IMR-90 (cell line): ENCODE results near the gene PINK1. TPM values are rescaled to one million over a fixed set of nuclear protein-coding genes. Genes with fewer than 3 reads are reported as not detected.

Source experiments
- ATAC-seq: fragments of 200-7000 bp; cut with Tn5 transposase; 2 replicates; pipeline ENCODE4 v1.9.1; 2020; ENCODE audit warnings: low read depth, mild to moderate bottlenecking, moderate library complexity
- BruUV-seq: library from RNA; stranded (reverse); fragments of 400-500 nt; replicated peaks from 2 replicates; lab custom pipeline; 2021; lab: Mats Ljungman, UMichigan
- CTCF ChIA-PET: fragments of 300-600 bp; formaldehyde crosslinking; extraction: SDS; loops from one replicate; lab custom pipeline; 2021; ENCODE audit warnings: antibody characterized with exemption; lab: Yijun Ruan, JAX
- POLR2A ChIA-PET: fragments of 300-600 bp; sonication (Branson Sonifier 250); formaldehyde crosslinking; loops from one replicate; lab custom pipeline; 2022; ENCODE audit warnings: antibody characterized with exemption; ENCODE audit not compliant: unreplicated experiment; lab: Charles Lee
- DNase-seq: peaks from one replicate; pipeline ENCODE4 v3.0.0; 2013
- H2AFZ ChIP-seq: replicated peaks from 2 replicates; pipeline ENCODE3; 2013; ENCODE audit warnings: low read length, mild to moderate bottlenecking; ENCODE audit not compliant: poor library complexity
- H2AK5ac ChIP-seq: 2 replicates; pipeline ENCODE4 v1.6.1; 2013; ENCODE audit warnings: low read depth, low read length, inconsistent platforms
- H2AK9ac ChIP-seq: replicated peaks from 2 replicates; pipeline ENCODE3; 2013; ENCODE audit warnings: mild to moderate bottlenecking, low read depth, low read length, moderate library complexity; ENCODE audit not compliant: poor library complexity
- H2BK120ac ChIP-seq: 2 replicates; pipeline ENCODE4 v1.6.1; 2013; ENCODE audit warnings: low read depth, low read length, inconsistent platforms
- H2BK15ac ChIP-seq: 3 replicates; pipeline ENCODE4 v1.6.1; 2013; ENCODE audit warnings: low read depth, low read length, inconsistent platforms
- H2BK20ac ChIP-seq: 2 replicates; pipeline ENCODE4 v1.6.1; 2013; ENCODE audit warnings: low read depth, mild to moderate bottlenecking, inconsistent platforms, low read length, moderate library complexity
- H2BK5ac ChIP-seq: 2 replicates; pipeline ENCODE4 v1.6.1; 2013; ENCODE audit warnings: mild to moderate bottlenecking, low read depth, low read length, inconsistent platforms; ENCODE audit not compliant: poor library complexity, severe bottlenecking
- H3K14ac ChIP-seq: replicated peaks from 2 replicates; pipeline ENCODE4 v1.6.1; 2013; ENCODE audit warnings: low read depth, low read length, inconsistent platforms
- H3K18ac ChIP-seq: 2 replicates; pipeline ENCODE4 v1.6.1; 2013; ENCODE audit warnings: low read depth, low read length, control low read depth
- H3K23ac ChIP-seq: 2 replicates; pipeline ENCODE4 v1.6.1; 2013; ENCODE audit warnings: low read depth, low read length, inconsistent platforms
- H3K27ac ChIP-seq: 2 replicates; pipeline ENCODE4 v1.5.1; 2013; ENCODE audit warnings: mild to moderate bottlenecking, control low read depth, low read length; ENCODE audit not compliant: insufficient read depth
- H3K27me3 ChIP-seq: 2 replicates; pipeline ENCODE4 v1.6.1; 2013; ENCODE audit warnings: low read length; ENCODE audit not compliant: control insufficient read depth, insufficient read depth
- H3K36me3 ChIP-seq: 2 replicates; pipeline ENCODE4 v1.6.1; 2013; ENCODE audit warnings: low read length, mixed read lengths; ENCODE audit not compliant: control insufficient read depth, insufficient read depth
- H3K4ac ChIP-seq: 2 replicates; pipeline ENCODE4 v1.6.1; 2013; ENCODE audit warnings: low read depth, low read length, inconsistent platforms
- H3K4me1 ChIP-seq: 2 replicates; pipeline ENCODE4 v1.6.1; 2013; ENCODE audit warnings: low read length, mixed read lengths; ENCODE audit not compliant: control insufficient read depth, insufficient read depth
- H3K4me2 ChIP-seq: 2 replicates; pipeline ENCODE4 v1.6.1; 2013; ENCODE audit warnings: low read depth, mild to moderate bottlenecking, control low read depth, low read length, moderate library complexity
- H3K4me3 ChIP-seq: 2 replicates; pipeline ENCODE4 v1.5.1; 2013; ENCODE audit warnings: low read depth, mild to moderate bottlenecking, control low read depth, low read length, moderate library complexity; ENCODE audit not compliant: insufficient read depth
- H3K56ac ChIP-seq: 2 replicates; pipeline ENCODE4 v1.6.1; 2013; ENCODE audit warnings: low read length, inconsistent platforms; ENCODE audit not compliant: insufficient read depth; ENCODE audit errors: extremely low read depth
- H3K79me1 ChIP-seq, 2 experiments: 2 replicates each; pipeline ENCODE4 v1.6.1; 2013; ENCODE audit warnings: low read length in 2 of 2, inconsistent platforms in 1 of 2, low read depth in 1 of 2
- H3K9ac ChIP-seq: 2 replicates; pipeline ENCODE4 v1.6.1; 2013; ENCODE audit warnings: low read depth, low read length, control low read depth
- H3K9me1 ChIP-seq: 2 replicates; pipeline ENCODE4 v1.6.1; 2013; ENCODE audit warnings: low read length, inconsistent platforms; ENCODE audit not compliant: insufficient read depth
- H3K9me3 ChIP-seq: 2 replicates; pipeline ENCODE4 v1.6.1; 2013; ENCODE audit warnings: low read length; ENCODE audit not compliant: control insufficient read depth, insufficient read depth
- H4K20me1 ChIP-seq: 2 replicates; pipeline ENCODE4 v1.6.1; 2013; ENCODE audit warnings: low read length, inconsistent platforms; ENCODE audit not compliant: insufficient read depth
- H4K5ac ChIP-seq: 2 replicates; pipeline ENCODE4 v1.6.1; 2013; ENCODE audit warnings: mild to moderate bottlenecking, low read depth, low read length, control low read depth
- H4K8ac ChIP-seq, 2 experiments: 2 replicates each; pipeline ENCODE4 v1.6.1; 2013; ENCODE audit warnings: low read depth in 2 of 2, low read length in 2 of 2, control low read depth in 1 of 2, inconsistent platforms in 1 of 2
- H4K91ac ChIP-seq: 2 replicates; pipeline ENCODE4 v1.6.1; 2013; ENCODE audit warnings: low read depth, low read length, inconsistent platforms; ENCODE audit not compliant: insufficient read depth
- BHLHE40 ChIP-seq: fragments of 150-350 bp; IDR thresholded peaks from 2 replicates; pipeline ENCODE4 v1.6.1; 2016; ENCODE audit warnings: mild to moderate bottlenecking, low read depth, low read length
- CHD1 ChIP-seq: IDR thresholded peaks from 2 replicates; pipeline ENCODE4 v1.6.1; 2012; ENCODE audit warnings: low read depth, low read length, improper control_type of control experiment
- CTCF ChIP-seq: conservative IDR thresholded peaks from 2 replicates; pipeline ENCODE4 v1.5.1; 2012; ENCODE audit warnings: mild to moderate bottlenecking, low read depth, low read length, improper control_type of control experiment
- FOS ChIP-seq: fragments of 150-350 bp; IDR thresholded peaks from 2 replicates; pipeline ENCODE4 v1.6.1; 2016; ENCODE audit warnings: low read depth, low read length
- MAFK ChIP-seq: IDR thresholded peaks from 2 replicates; pipeline ENCODE4 v1.6.1; 2012; ENCODE audit warnings: low read depth, low read length, improper control_type of control experiment
- MXI1 ChIP-seq: IDR thresholded peaks from 2 replicates; pipeline ENCODE4 v1.6.1; 2012; ENCODE audit warnings: low read depth, mild to moderate bottlenecking, low read length, moderate library complexity, borderline replicate concordance
- POLR2A ChIP-seq: IDR thresholded peaks from 2 replicates; pipeline ENCODE4 v1.6.1; 2012; ENCODE audit warnings: mild to moderate bottlenecking, low read depth, low read length
- RAD21 ChIP-seq: IDR thresholded peaks from 2 replicates; pipeline ENCODE4 v1.6.1; 2012; ENCODE audit warnings: low read length, improper control_type of control experiment
- RCOR1 ChIP-seq: IDR thresholded peaks from 2 replicates; pipeline ENCODE4 v1.6.1; 2012; ENCODE audit warnings: mild to moderate bottlenecking, low read length, improper control_type of control experiment; ENCODE audit not compliant: insufficient replicate concordance
- RFX5 ChIP-seq: IDR thresholded peaks from 2 replicates; pipeline ENCODE4 v1.8.0; 2012; ENCODE audit warnings: low read depth, mild to moderate bottlenecking, low read length, moderate library complexity
- SMC3 ChIP-seq: fragments of 150-350 bp; IDR thresholded peaks from 2 replicates; pipeline ENCODE4 v1.6.1; 2016; ENCODE audit warnings: low read depth, mild to moderate bottlenecking, antibody characterized with exemption, low read length, moderate library complexity
- WGBS, 2 experiments: methylation state at CpG; one replicate each; pipeline versions ENCODE4 v1.1.5 to v1.1.7; 2013; ENCODE audit warnings: missing lambda C conversion rate in 2 of 2; ENCODE audit not compliant: insufficient read length in 1 of 2; ENCODE audit errors: extremely low coverage in 2 of 2; 5-methylcytosine and 5-hydroxymethylcytosine counted together
- dilution Hi-C: fragments of 300-500 bp; cut with HindIII; formaldehyde crosslinking; loops from one replicate; pipeline ENCODE4 v1.14.3; 2018; ENCODE audit warnings: low sequenced_read_pairs; ENCODE audit not compliant: unreplicated experiment
- in situ Hi-C: fragments of 300-500 bp; cut with MboI; formaldehyde crosslinking; loops from 3 replicates; pipeline ENCODE4 v1.14.3; 2019; ENCODE audit warnings: low sequenced_read_pairs, inconsistent platforms, mixed read lengths
- intact Hi-C: fragments of 100-400 bp; cut with micrococcal nuclease; formaldehyde crosslinking; loops from 2 replicates; pipeline ENCODE4 v1.10.0; 2022
- polyA plus RNA-seq, 3 experiments: library from polyadenylated mRNA; depleted of rRNA; stranded (reverse); fragments of >200 nt; gene quantifications; 2 replicates each; pipeline ENCODE4 v1.2.3, GENCODE V29; 2012; ENCODE audit warnings: low replicate concordance in 1 of 3
- total RNA-seq: library from RNA; depleted of rRNA; stranded (reverse); fragments of >200 nt; gene quantifications from 2 replicates; pipeline ENCODE4 v1.2.3, GENCODE V29; 2012

PINK1 gene
- total and polyA plus RNA-seq, 2 of the 4 experiments (the other 2 are of a cell fraction) = 52.9 to 55.2 TPM

DNA sequence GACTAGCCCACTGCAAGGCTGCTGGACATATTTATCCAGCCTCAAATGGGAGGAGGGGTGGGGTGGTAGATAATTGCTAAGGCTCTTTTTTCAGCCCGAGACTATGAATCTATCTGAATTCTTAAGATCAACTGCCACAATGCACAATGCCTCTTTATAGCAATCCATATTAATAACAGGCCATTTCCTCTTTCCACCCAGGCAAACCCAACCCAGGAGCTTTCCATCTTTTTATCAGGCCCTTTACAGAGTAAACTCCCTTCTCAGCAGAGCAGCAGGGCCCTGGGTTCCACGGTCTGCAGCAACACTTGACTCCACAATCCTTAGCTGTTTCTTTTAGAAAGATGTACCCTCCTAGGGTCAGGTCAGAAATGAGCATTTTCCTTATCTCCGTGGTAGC lies 27.1 kb downstream of the PINK1 start:
- ChIA-PET POLR2A (interaction anchor here (0.7 kb wide), 1 partner anchor 74 kb away, joined by 3 read pairs; no protein-coding TSS in a partner anchor), CTCF (no interaction called here)
- Histone ChIP-seq H3K36me3 (peaks cover 21% of the 10 kb centered on the region), H3K14ac (peak overlapping the region; percentile 82; the same call in 1 of the 2 replicates), H4K91ac (0 out of 2 replicates have a peak overlapping the region, but pooled peaks have one; percentile 64), H3K4ac (peak overlapping the region; percentile 80; the same call in 1 of the 2 replicates), H2BK5ac (no peak overlapping the region), H2BK15ac (no peak overlapping the region), H3K9me3 (no peaks in the 10 kb centered on the region), H3K23ac (peak overlapping the region; percentile 74; the same call in 1 of the 2 replicates), H3K27me3 (no peaks in the 10 kb centered on the region), H2BK120ac (no peak overlapping the region), H3K4me1 (peaks cover 4% of the 10 kb centered on the region), H3K27ac (peak overlapping the region; percentile 64), H2AK9ac (peak overlapping the region; percentile 74), H3K9me1 (peaks cover 9% of the 10 kb centered on the region), H3K18ac (no peak overlapping the region), H2AFZ (peak overlapping the region; percentile 94), H3K4me2 (peak overlapping the region; percentile 79), H3K79me1 (peaks cover 35 to 67% of the 10 kb centered on the region in 2 experiments), H2BK20ac (no peak overlapping the region), H4K20me1 (no peaks in the 10 kb centered on the region; the same call in 1 of the 2 replicates), H4K5ac (no peak overlapping the region; the same call in 1 of the 2 replicates), H3K4me3 (peak overlapping the region; percentile 73), H2AK5ac (peak overlapping the region; percentile 47), H4K8ac (peak overlapping the region; percentile 58 to 96), H3K9ac (peak overlapping the region; percentile 86), H3K56ac (peak overlapping the region; percentile 67)
- dilution Hi-C loops (no loop called here), intact Hi-C loops (no loop called here), in situ Hi-C loops (no loop called here)
- no peak for DNase-seq
- no peak for TF ChIP-seq MAFK
- TF ChIP-seq FOS = no peak
- TF ChIP-seq MXI1 = no peak
- no peak for TF ChIP-seq SMC3
- TF ChIP-seq POLR2A = no peak
- TF ChIP-seq CHD1 = no peak
- no peak for TF ChIP-seq BHLHE40
- no peak for TF ChIP-seq RAD21
- no peak for TF ChIP-seq RCOR1
- no peak for TF ChIP-seq CTCF
- TF ChIP-seq RFX5 = no peak
- no peak for ATAC-seq
- 14% methylated on average over 1 of the region's 3 CpGs; no CpG with 5 or more reads in 1 of the 2 experiments for WGBS, 2 experiments
- BruUV-seq = no TSS peak
